ENCODE data around the gene SERAC1.

DNA sequence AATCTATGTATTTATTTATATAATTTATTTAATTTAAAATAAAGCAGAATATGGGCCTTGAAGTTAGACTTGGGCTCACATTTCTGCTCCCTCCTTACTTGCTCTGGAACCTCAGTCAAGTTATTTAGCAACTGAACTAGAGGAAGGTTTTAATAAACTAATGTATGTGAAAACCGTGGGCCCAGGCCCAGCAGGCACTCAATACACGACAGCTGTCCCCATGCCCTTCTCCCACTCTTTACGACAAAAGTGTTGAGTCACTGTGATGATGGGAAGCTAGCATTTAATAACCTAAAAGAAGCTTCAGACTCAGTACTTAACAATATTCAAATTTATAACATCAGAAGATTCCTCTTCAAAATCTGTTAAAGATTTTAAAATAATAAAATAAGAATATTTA is 46.7 kb downstream of the SERAC1 start:
- TF ChIP-seq, protein P1, sequence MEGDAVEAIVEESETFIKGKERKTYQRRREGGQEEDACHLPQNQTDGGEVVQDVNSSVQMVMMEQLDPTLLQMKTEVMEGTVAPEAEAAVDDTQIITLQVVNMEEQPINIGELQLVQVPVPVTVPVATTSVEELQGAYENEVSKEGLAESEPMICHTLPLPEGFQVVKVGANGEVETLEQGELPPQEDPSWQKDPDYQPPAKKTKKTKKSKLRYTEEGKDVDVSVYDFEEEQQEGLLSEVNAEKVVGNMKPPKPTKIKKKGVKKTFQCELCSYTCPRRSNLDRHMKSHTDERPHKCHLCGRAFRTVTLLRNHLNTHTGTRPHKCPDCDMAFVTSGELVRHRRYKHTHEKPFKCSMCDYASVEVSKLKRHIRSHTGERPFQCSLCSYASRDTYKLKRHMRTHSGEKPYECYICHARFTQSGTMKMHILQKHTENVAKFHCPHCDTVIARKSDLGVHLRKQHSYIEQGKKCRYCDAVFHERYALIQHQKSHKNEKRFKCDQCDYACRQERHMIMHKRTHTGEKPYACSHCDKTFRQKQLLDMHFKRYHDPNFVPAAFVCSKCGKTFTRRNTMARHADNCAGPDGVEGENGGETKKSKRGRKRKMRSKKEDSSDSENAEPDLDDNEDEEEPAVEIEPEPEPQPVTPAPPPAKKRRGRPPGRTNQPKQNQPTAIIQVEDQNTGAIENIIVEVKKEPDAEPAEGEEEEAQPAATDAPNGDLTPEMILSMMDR (IDR thresholded peaks at IDR 0.05; ENCODE audit: insufficient read depth, low read length), result no peak
- TF ChIP-seq POLR2AphosphoS5 (IDR thresholded peaks at IDR 0.05; ENCODE audit: low read depth) (no peak), SPI1 (IDR thresholded peaks at IDR 0.05; ENCODE audit: borderline replicate concordance, low read depth) (no peak)

Data from HL-60 (cell line).